ENCODE results near the gene ENDOD1. TPM values are rescaled to one million over a fixed set of nuclear protein-coding genes. Genes with fewer than 3 reads are reported as not detected.
A peak's percentile ranks its signal among the peaks of the same experiment; 100 is the strongest.

Gene ENDOD1
- total RNA-seq, 6 experiments from 2014 or later, result 3.8 to 8.0 (median 6.2) TPM

- TF ChIP-seq POLR2A (IDR thresholded peaks at IDR 0.05), result no peak
- TF ChIP-seq CTCF (IDR thresholded peaks at IDR 0.05), result no peak
- no peak for ATAC-seq
- Histone ChIP-seq H3K27me3 (no peaks in the 10 kb centered on the region), H3K4me1 (no peaks in the 10 kb centered on the region), H3K27ac (no peak overlapping the region), H3K36me3 (no peaks in the 10 kb centered on the region), H3K9me3 (no peaks in the 10 kb centered on the region), H3K4me3 (no peak overlapping the region)
- DNase-seq, result no peak
- 93% methylated on average over 3 of the region's 8 CpGs for WGBS (ENCODE audit: insufficient coverage, low coverage, low lambda C conversion rate, missing lambda C conversion rate)
- intact Hi-C loops (cut with DNase I), result no loop called here
These were observed 31.7 kb upstream of the ENDOD1 start for GRCh38 chr11:95057959-95058358.

- H3K27me3 ChIP-seq, result no peaks in the 10 kb centered on the region
- no peak for ATAC-seq
- no peak overlapping the region for H3K4me3 ChIP-seq
- H3K9me3 ChIP-seq, result no peaks in the 10 kb centered on the region
- H3K4me1 ChIP-seq, result no peaks in the 10 kb centered on the region
- WGBS (ENCODE audit: insufficient coverage, low coverage, low lambda C conversion rate, missing lambda C conversion rate), result no CpG with 5 or more reads among the region's 1 CpG
- no peak overlapping the region for H3K27ac ChIP-seq
- H3K36me3 ChIP-seq, result no peaks in the 10 kb centered on the region
- intact Hi-C loops (cut with DNase I), result no loop called here
- TF ChIP-seq POLR2A (IDR thresholded peaks at IDR 0.05) (no peak), CTCF (IDR thresholded peaks at IDR 0.05) (no peak)
- DNase-seq, result no peak
These were observed 31.0 kb upstream of the ENDOD1 start for GRCh38 chr11:95058621-95059020.

GRCh38 chr11:95059046-95059445 lies 30.6 kb upstream of the ENDOD1 start:
- Histone ChIP-seq H3K9me3 (no peaks in the 10 kb centered on the region), H3K4me1 (no peaks in the 10 kb centered on the region), H3K27me3 (no peaks in the 10 kb centered on the region), H3K4me3 (no peak overlapping the region), H3K36me3 (no peaks in the 10 kb centered on the region), H3K27ac (no peak overlapping the region)
- 81% methylated on average over 6 of the region's 6 CpGs for WGBS (ENCODE audit: insufficient coverage, low coverage, low lambda C conversion rate, missing lambda C conversion rate)
- DNase-seq (no peak), ATAC-seq (no peak)
- intact Hi-C loops (cut with DNase I), result no loop called here
- TF ChIP-seq POLR2A (IDR thresholded peaks at IDR 0.05) (no peak), CTCF (IDR thresholded peaks at IDR 0.05) (no peak)

- Histone ChIP-seq H3K27ac (no peak overlapping the region), H3K27me3 (no peaks in the 10 kb centered on the region), H3K36me3 (no peaks in the 10 kb centered on the region), H3K4me3 (no peak overlapping the region), H3K9me3 (no peaks in the 10 kb centered on the region), H3K4me1 (peaks cover 0 to 8% (median 3%) of the 10 kb centered on the region in 4 donors)
- intact Hi-C loops (cut with DNase I), result no loop called here
- DNase-seq (no peak), ATAC-seq (no peak)
- WGBS (ENCODE audit: insufficient coverage, low coverage, low lambda C conversion rate, missing lambda C conversion rate), result 100% methylated on average over 1 of the region's 1 CpG
- TF ChIP-seq POLR2A (IDR thresholded peaks at IDR 0.05) (no peak), CTCF (IDR thresholded peaks at IDR 0.05) (no peak)
These were observed 24.3 kb upstream of the ENDOD1 start for GRCh38 chr11:95065336-95065735.

- peaks cover 0 to 8% (median 3%) of the 10 kb centered on the region in 4 donors for H3K4me1 ChIP-seq
- peak within 1 kb of the TSS; percentile 85 to 95 (median 93) for H3K27ac ChIP-seq
- WGBS (ENCODE audit: insufficient coverage, low coverage, low lambda C conversion rate, missing lambda C conversion rate), result 0% methylated on average over 4 of the region's 4 CpGs
- intact Hi-C loops (cut with DNase I), result no loop called here
- TF ChIP-seq POLR2A (IDR thresholded peaks at IDR 0.05), result no peak
- TF ChIP-seq CTCF (IDR thresholded peaks at IDR 0.05), result no peak
- H3K9me3 ChIP-seq, result no peaks in the 10 kb centered on the region
- H3K27me3 ChIP-seq, result no peaks in the 10 kb centered on the region
- DNase-seq, result no peak
- peak; percentile 66 to 81 (median 68) for ATAC-seq
- H3K4me3 ChIP-seq, result peak within 1 kb of the TSS; percentile 66 to 73 (median 67)
- H3K36me3 ChIP-seq, result no peaks in the 10 kb centered on the region
These were observed 23.0 kb upstream of the ENDOD1 start, which contains the start of gene SRSF8 for GRCh38 chr11:95066716-95067038. SRSF8 (plus strand) TSS chr11:95066919; CDS start chr11:95067227, 308 bp downstream.

Data from right lobe of liver (tissue), 6 donors.